Gastrocnemius medialis (tissue), 4 donors: ENCODE results near the gene EAF1.

Experiments
- POLR2A ChIP-seq, 2 donors: fragments of 450-650 bp; IDR thresholded peaks; one replicate each; pipeline ENCODE4 v1.6.1; 2017; ENCODE audit warnings: antibody characterized with exemption in 2 of 2, mild to moderate bottlenecking in 2 of 2, moderate library complexity in 2 of 2
- TF ChIP-seq, protein P1 (sequence below), 5 experiments: fragments of 450-650 bp in 3 of 5; fragments of 200-600 bp in 2 of 5; sonication (generic) in 2 of 5; IDR thresholded peaks in 4 of 5; conservative IDR thresholded peaks in 1 of 5; 1 replicate in 4 of 5; 2 replicates in 1 of 5; pipeline ENCODE4 v1.5.1; 2016 to 2019; ENCODE audit warnings: antibody characterized with exemption in 5 of 5, mild to moderate bottlenecking in 3 of 5, moderate library complexity in 3 of 5

DNA sequence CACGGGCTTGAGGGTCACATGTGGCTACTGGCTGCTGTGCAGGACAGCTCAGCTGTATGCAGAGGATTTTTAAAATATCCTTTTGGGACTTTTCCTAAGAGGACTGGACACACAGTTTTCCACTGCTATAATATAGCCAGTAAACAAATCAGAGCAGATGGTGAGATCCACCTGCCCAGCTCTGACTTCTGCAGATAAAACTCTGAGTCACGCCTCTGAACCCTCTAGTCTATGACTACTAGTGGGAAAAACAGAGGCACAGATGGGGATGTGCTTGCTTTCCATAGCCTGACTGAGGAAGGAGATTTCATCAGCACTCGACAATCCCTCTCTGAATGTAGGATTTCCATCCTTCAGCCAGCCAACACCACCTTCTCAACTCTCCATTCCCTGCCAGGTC lies 49.0 kb downstream of the EAF1 start:
- TF ChIP-seq, protein P1, sequence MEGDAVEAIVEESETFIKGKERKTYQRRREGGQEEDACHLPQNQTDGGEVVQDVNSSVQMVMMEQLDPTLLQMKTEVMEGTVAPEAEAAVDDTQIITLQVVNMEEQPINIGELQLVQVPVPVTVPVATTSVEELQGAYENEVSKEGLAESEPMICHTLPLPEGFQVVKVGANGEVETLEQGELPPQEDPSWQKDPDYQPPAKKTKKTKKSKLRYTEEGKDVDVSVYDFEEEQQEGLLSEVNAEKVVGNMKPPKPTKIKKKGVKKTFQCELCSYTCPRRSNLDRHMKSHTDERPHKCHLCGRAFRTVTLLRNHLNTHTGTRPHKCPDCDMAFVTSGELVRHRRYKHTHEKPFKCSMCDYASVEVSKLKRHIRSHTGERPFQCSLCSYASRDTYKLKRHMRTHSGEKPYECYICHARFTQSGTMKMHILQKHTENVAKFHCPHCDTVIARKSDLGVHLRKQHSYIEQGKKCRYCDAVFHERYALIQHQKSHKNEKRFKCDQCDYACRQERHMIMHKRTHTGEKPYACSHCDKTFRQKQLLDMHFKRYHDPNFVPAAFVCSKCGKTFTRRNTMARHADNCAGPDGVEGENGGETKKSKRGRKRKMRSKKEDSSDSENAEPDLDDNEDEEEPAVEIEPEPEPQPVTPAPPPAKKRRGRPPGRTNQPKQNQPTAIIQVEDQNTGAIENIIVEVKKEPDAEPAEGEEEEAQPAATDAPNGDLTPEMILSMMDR (IDR thresholded peaks at IDR 0.05 in 4 of 5, conservative IDR thresholded peaks at IDR 0.05 in 1 of 5), result no peak
- TF ChIP-seq POLR2A (IDR thresholded peaks at IDR 0.05), result no peak
